ENCODE results near the gene PARD3.

The PARD3 gene

DNA sequence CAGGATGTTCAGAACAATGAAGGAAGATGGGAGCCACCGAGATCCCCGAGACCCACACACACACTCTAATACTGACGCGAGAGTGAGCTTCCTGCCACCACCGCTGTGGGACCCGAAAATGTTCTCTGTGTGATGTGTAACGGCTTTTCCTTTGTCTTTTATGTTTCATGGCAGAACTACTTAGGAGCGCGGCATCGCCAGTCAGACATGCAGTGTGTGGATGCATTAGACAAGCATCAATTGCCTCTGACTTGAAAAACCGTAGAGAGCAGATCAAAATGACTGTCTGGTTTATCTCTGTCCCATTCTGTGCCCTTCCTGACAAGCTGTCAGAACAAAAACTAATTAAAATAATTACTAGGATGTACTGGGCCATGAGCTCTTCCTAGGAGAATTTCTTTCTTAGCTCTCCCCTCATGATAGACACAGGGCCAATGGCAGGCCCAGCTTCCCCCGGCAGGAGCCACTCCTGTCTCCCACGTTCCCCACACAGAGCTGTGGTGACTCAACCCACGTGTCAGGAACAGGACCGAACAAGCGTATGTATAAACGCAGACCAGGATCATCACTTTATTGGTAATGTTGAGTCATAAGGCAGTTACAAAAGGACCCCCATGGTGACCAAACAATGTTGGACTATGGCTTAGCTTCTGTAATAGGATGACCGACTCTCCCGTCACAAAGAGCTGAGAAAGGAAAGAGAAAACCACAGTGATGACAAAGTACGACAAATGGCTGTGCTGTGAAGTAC is 705.0 kb downstream of the PARD3 start:
- DNase-seq: no peak

DNA sequence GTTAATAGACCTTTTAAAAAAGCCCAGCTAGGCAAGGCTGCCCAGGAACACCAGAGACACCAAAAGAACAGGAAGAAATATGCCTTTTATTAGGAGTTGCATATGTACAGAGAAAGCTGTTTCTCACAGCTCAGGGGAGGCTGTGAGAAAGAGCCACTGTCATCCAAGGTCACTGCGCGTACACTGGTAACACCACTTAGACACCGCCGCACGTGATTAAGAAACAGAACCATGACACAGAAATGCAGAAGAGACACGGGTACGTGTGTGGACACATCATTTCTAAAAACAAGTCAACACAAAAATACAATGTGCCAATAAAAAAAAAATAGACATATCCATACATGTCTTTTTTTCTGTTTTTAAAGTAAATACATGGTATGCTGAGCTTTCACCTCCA is 705.6 kb downstream of the PARD3 start:
- no peak for DNase-seq

DNA sequence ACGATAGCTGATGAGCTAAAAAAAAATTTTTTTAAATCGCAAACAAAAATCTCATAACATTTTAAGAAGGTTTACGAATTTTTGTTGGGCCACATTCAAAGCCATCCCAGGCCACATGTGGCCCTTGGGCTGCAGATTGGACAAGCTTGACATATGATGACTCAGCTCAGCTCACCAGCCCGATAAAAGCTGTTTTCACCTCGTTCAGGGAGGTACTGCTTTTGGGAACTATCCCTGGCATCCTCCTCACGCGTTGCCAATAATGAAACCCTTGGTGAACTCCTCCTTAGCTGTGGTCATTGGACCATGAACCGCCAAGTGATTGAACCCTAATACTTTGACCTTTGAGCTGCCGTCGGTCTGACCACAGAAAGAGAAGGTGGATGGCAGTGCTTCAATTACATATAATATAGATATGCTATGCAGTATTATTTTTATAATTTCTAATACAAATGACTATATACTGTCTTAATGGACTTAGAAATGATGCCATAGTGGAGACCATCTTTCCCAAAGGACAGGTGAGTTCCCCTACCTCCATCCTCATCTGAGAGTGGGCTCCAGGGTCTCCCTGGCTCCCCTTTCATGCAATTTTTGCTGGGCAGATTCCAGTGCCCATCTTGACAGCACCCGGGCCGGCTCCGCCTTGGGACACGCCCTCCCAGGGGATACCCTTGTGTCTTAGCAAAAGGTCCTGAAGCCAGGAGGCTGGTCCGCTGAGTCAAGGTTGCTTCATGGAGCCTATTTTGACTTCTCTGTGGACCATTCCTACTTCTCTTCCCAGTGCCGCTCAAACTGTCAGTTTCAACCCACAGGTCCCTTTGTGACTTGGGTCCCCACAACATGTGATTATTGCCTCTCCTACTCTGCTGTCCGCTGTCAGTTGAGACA is 707.2 kb downstream of the PARD3 start:
- no peak for DNase-seq

DNA sequence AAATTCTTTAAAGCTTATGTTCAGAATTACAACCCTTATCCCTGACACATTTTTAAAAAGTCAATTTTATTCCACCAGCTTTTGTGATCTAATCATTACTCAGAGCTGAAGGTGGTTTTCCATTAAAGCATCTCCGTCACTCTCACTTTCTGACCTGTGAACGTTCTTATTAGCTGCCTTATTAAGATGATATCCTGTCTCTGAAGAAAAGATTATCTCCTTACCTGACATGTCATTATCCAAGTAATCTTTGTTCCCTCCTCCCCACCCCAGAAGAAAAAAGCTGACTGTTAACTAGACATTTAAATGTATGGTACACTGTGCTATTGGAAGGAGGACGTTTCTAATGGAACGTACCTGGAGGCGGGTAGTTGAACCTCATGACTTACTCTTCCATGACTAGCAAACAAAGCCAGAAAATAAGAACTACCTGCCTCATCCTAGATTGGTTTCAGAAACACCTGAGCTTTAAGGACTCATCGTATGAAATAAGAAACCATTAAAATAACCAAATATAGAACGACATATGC is 708.7 kb downstream of the PARD3 start:
- DNase-seq: no peak

DNA sequence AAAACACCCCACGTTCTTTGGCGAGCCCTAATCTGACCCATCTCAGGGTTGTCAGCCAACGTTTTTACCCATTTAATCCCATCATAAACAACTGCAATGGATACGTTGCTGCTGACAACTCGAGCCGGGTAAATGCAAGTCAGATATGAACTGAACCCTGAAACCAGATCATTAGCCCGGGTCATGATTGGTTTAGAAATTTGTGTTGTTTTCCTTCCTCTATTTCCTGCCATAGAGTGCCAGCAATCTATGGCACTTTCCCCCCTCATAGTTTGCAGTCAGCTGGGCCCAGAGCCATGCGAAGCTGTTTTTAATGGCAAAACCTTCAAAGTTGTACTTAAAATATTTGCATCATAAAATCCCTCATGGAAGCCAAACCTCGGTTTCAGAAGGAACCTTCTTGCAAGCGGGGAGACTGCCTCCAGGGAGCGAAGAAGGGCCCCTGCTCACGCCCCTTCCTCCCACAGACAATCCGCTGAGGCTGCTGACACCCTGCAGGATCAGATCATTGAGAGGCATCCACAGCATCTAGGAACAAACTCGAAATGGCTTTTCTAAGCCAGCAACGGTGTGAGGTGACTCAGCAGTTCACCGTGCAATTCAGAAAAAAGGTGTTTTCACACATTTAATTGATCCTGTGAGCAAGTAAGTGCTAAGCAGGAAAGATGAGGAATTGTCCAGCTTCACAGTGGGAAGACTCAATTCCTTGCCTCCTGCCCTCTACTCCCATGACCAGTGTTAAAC is 710.1 kb downstream of the PARD3 start:
- no peak for DNase-seq

DNA sequence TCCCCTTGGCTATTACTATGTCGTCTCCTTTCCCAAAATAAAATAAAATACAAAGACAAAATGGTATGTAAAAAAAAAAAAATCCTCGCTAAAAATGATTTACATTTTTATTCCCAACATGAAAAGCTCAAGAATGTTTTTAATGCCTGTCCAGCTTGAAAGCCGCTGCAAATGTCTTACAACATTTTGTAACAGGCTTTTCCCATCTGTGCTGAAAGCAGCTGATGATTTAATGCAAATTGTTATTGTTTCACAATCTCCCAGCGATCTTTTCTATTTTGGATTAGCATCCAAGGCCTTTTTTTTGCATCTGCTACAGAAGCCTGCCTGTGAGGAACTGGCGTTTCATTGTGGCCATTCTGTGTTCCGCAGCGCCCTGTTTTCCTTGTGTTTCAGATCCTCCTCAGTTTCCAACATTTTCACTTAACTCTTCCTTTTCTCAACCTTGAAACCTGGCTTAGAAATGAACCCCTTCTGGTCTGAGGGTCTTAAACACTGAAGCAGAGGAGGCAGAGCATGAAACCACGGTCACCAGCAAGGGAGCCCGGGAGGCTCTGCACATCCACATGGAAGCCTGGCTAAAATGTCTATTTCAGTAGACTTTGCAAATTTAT is 712.1 kb downstream of the PARD3 start:
- no peak for DNase-seq

DNA sequence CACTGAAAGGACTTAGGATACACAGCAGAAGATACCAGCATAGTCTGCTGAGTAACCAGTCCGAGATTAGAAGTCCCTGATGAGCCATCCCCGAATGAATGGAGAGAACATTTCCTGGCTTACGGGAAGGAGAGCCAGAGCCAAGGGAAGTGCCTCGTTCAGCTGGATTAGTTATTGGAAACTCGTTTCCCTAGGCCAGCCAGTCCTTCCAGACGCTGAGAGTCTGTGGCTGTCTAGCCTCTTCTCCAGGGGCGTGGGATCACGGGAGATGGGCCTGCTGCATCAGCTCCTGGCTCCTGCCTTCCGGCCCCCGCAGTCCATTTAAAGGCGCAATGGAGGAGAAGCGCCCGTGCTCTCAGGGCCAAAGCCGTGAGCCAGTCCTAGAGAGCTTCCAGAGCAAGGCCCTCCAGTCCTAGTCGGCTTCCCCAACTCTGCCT is 712.8 kb downstream of the PARD3 start:
- DNase-seq: no peak

DNA sequence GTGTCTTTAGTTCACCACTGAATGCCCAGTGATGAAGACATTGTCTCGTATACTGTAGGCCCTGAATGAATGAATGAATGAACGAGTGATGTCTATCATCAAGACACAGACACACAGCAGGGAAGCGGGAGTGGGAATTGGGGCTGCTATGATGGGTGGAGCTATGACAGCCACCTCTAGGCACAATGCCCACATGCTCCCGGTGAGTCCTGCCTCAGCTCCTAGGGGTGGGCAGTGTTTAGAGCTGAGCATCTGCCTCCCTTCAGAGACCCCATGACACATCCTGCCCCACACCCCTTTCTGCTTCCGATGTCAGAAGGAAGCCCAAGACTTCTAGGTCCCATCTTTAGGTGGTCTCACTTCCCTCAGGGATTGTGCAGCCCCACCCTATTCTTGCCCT is 714.1 kb downstream of the PARD3 start:
- no peak for DNase-seq

DNA sequence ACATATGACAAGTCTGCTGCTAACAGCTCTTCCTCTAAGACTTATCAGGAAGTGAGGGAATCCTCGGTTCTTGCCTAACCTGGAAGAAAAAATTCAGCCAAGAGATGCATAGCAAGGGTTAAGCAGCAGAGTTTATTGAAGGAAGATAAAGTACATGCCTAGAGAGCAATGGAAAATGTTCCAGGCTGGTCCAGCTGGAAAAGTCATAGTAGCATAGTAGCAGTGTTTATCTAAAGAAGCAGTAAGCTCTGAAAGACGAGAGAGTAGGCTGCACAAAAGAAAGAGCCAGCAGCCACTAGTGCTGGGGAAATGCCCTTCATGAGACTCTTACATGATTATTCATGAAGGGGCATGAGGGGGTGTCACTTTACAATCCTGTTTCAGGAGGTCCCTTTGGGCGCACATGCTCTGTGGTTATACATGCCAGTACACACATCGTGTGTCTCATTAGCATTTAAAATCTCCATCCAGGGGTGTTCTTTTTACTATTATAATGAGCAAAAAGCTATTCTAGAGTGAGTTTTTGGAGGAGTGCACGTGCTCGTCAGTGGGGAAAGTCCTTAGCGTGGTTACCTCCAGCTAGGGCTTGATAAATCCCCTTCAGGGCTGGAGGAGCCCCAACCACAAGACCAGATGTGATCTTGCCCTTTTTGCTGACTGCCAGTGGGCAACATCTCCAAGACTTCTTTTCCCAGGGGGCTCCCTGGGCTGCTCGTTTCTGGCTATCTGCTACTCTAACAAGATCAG is 716.1 kb downstream of the PARD3 start:
- DNase-seq: no peak

DNA sequence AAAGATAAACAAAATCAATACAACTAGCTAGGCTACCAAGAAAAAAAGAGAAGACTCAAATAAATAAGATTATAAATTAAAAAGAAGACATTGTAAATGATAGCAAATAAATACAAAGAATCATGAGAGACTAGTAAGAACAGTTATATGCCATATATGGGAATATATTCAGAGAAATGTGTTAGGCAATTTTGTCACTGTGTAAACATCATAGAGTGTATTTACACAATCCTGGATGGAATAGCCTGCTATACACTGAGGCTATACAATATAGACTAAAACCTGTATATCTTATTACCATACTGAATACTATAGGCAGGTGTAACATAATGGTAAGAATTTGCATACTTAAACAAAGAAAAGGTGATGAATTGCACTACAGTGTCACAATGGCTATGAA is 717.4 kb downstream of the PARD3 start:
- DNase-seq: no peak

DNA sequence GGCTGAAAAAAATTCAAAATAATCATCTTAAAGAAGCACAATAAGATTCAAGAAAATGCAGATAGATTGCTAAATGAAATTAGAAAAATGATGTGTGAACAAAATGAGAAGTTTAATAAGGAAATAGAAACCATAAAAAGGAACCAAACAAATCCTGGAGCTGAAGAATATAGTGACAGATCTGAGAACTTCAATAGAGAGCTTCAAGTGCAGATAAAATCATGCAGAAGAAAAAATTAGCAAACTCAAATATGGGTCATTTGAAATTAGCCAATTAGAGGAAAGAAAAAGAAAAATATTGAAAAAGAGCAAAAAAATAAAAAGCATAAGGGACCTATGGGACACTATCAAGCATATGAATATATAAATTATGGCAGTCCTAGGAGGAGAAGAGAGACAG is 720.1 kb downstream of the PARD3 start:
- DNase-seq: no peak

DNA sequence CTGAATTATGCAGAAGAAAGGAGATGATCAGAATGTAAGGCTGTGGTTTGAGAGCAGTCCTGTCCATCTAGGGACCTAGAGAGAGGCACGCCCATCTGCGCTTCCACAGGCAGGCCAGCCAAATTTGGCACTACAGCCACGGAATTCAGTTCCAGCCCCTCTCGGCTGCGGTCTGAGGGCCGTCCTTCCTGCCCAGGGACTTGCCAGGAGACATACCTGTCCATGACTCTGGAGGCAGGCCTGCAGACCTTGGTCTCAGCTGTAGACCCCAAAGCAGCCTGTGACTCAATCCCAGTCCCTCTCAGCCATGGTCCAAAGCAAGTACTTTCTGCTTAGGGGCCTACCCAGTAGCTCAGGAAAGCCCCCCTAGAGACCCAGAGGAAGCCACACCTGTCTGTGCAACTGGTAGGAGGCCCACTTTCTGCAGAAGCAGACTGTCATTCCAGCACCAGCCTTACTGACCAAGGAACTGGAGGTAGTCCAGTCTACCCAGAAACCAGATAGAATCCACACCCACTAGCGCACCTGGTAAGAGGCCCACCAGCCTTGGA is 720.9 kb downstream of the PARD3 start:
- no peak for DNase-seq

DNA sequence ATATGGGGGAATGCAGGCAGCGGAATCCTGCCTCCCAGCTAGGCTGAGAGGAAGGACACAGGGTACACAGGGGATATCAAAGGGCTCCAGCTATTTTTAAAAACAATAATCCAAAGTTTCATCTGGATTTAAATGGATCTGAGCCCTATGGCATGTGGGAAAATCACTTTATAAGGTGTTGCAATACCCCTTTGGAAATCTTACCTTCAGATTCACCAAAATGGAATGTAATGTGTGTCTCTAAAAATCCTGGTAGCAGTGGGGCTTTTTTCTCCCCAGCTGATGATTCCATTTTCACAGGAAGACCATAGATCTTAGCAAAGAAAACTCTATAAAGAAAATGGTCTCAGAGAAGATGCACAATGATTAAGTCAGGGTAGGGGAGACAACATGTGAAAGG is 722.2 kb downstream of the PARD3 start:
- DNase-seq: no peak

DNA sequence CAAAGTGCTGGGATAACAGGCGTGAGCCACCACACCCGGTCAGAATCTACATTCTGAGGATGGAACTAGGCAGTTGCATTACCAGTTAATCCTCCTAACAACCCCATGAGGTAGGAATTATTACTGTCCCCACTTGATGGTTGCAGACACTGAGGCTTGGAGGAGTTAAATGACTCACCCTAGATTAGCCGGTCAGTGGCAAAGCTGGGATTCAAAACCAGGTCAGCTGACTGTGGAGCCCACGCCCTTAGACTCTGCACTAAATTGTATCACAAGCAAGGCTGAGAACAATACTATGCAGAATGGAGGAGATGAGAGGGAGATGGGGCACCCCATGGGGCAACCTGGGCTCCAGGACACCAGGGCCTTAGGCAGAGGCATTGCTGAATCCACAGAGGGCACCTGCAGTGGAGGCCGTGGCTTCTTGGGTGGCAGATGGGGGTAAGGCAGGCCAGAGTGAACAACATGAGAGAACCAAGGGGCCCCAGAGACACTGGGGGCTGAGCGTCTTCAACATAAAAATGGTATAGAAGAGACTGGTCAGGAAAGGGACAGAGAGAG is 723.4 kb downstream of the PARD3 start:
- no peak for DNase-seq

DNA sequence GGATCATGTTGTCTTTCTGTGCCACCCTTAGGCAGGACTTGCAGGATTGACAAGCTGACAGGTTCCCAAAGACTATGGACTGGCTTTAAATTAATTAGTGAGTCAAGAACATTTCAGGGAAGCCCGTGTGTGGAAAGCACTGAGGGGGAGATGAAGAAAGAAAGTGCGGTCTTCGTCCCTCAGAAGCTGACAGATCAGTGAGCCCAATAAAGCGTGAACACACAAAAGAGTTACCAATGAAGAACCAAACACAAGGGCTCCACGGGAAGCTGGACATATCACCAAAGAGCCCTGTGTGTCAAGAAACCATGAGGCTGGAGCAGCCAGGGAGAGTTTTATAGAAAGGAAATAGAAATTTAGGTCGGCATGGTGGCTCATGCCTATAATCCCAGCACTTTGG is 725.8 kb downstream of the PARD3 start:
- DNase-seq: no peak

DNA sequence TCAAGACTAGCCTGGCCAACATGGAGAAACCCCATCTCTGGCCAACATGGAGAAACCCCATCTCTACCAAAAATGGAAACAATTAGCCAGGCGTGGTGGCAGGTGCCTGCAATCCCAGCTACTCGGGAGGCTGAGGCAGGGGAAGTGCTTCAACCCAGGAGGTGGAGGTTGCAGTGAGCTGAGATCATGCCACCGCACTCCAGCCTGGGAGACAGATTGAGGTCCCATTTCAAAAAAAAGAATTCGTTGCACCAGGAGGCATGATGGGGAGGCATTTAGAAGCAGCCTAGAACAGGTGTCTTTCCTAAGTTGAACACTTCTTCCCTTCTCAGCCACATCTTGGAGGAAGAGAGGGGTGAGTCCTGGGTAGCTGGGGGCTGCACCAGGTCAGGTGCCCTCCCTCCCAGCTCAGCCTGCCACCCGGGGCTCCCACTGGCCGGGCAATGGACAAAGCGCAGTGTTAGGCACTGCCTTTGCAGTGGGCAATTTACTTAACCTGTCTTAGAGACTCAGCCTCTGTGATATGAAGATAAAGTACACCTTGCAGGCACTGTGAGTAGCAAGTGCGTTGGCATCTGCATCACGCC is 726.8 kb downstream of the PARD3 start:
- DNase-seq: no peak

DNA sequence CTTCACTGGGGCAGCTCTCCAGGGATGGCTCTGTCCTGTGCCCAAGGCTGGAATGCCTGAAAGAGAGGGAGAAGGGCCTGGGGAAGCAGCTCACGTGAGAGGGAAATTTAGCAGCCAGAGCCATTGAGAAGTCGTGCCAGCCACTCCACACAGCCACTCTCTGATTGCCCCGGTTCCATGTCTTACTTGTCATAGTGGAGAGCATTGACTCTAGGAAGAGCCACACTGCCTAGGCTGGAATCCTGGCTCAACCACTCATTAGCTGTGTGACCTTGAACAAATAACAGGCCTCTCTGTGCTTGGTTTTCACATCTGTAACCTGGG is 728.0 kb downstream of the PARD3 start:
- DNase-seq: no peak

DNA sequence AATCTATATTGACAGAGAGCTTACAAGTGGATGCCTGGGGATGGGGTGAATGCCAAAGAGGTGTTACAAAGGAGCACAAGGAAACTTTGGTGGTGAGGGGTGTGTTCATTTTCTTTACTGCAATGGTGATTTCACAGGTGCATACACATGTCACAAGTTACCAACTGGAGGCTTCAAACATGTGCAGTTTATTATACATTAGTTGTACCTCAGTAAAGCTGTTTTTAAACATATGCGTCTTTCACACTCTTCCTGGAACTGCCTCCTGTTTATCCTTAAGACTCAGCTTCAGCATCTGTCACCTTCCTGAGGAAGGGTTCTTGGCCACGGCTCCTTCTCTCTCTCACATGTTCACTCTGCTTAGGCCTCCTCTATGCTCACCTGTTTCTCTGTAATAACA is 731.5 kb downstream of the PARD3 start:
- DNase-seq: no peak

DNA sequence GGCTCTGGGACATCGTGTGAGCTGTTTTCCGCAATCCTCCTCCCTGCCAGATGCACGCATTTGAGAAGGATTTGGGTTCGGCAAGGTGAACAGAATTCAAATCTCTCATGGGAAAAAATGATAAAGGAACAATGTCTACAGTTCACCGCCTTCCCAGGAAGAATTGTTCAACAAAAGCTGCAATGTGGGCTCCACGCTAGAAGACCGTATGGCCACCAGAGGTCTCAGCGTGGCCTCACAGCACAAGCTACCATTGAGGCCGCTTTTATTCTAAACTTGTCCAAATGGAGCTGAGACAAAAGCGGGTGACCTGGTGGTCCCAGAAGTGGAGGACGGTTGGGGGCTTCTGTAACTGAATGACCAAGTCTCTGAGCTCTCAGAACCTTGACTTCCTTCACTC is 733.1 kb downstream of the PARD3 start:
- no peak for DNase-seq

DNA sequence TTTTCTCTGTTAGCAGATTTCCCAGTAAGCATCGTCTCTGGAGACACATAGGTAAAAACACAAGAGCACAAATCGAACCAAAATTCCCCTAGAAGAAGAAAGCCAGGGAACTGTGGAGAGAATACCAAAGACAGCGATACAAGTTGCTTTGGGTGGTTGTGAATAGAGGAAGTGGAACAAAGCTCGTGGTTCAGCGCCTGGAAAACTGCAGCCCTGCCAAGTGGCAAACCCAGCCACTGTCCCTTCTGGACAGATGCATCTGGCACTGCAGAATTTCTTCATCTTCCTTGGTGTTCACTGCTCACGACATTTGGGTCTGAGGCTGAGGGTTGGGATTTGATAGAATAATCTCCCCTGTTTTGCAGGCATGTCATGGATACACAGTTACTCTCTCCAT is 733.8 kb downstream of the PARD3 start:
- no peak for DNase-seq
